Endothelial cell of umbilical vein (primary cell): ENCODE results near the gene PHF1. TPM values are rescaled to one million over a fixed set of nuclear protein-coding genes. Genes with fewer than 3 reads are reported as not detected.

Source experiments
- BruUV-seq: library from RNA; stranded (reverse); fragments of 400-500 nt; replicated peaks from 2 replicates; lab custom pipeline; 2021; lab: Mats Ljungman, UMichigan
- CTCF ChIA-PET: fragments of 300-600, 350-600 bp; sonication (Branson Sonifier 250); formaldehyde crosslinking; loops from one replicate; lab custom pipeline; 2021; ENCODE audit warnings: antibody characterized with exemption, inconsistent platforms; lab: Charles Lee
- POLR2A ChIA-PET: fragments of 300-600, 350-600 bp; sonication (Branson Sonifier 250); formaldehyde crosslinking; loops from one replicate; lab custom pipeline; 2021; ENCODE audit warnings: antibody characterized with exemption, inconsistent platforms; lab: Charles Lee
- DNase-seq: peaks from one replicate; pipeline ENCODE4 v3.0.0-alpha.2; 2011; ENCODE audit warnings: low read depth, low spot score
- FAIRE-seq: peaks from 2 replicates; lab custom pipeline; 2011; peaks lifted over from hg19 to GRCh38; lab: Jason Lieb, UNC
- H2AFZ ChIP-seq: 2 replicates; pipeline ENCODE4 v1.6.0; 2012; ENCODE audit warnings: low read depth, low read length, control low read depth, inconsistent platforms
- H3K27ac ChIP-seq: 2 replicates; pipeline ENCODE4 v1.5.1; 2011; ENCODE audit warnings: low read depth, mild to moderate bottlenecking, control low read depth, low read length, moderate library complexity; ENCODE audit not compliant: insufficient read depth
- H3K27me3 ChIP-seq, 2 experiments: 2 replicates each; pipeline versions ENCODE4 v1.6.0 to v1.6.1; 2011; ENCODE audit warnings: low read length in 2 of 2, mixed read lengths in 1 of 2; ENCODE audit not compliant: control insufficient read depth in 2 of 2, insufficient read depth in 2 of 2
- H3K36me3 ChIP-seq, 2 experiments: 2 replicates in 1 of 2; 3 replicates in 1 of 2; pipeline ENCODE4 v1.5.1; 2011; ENCODE audit warnings: low read length in 2 of 2, mild to moderate bottlenecking in 1 of 2, moderate library complexity in 1 of 2; ENCODE audit not compliant: control insufficient read depth in 2 of 2, insufficient read depth in 2 of 2; ENCODE audit errors: extremely low read depth in 1 of 2
- H3K4me1 ChIP-seq: 3 replicates; pipeline ENCODE4 v1.5.1; 2011; ENCODE audit warnings: mild to moderate bottlenecking, low read length; ENCODE audit not compliant: control insufficient read depth, insufficient read depth; ENCODE audit errors: extremely low read depth
- H3K4me2 ChIP-seq: 2 replicates; pipeline ENCODE4 v1.6.1; 2011; ENCODE audit warnings: low read length, control low read depth, mixed read lengths; ENCODE audit not compliant: insufficient read depth
- H3K4me3 ChIP-seq, 3 experiments: fragments of 200-600 bp in 1 of 3; sonication (generic), shearing (Covaris generic) in 1 of 3; replicated peaks in 1 of 3; 2 replicates each; pipeline ENCODE4 v1.5.1; 2011 to 2016; ENCODE audit warnings: control low read depth in 3 of 3, low read length in 3 of 3, mild to moderate bottlenecking in 2 of 3, inconsistent platforms in 1 of 3, low read depth in 1 of 3, moderate library complexity in 1 of 3; ENCODE audit not compliant: insufficient read depth in 1 of 3
- H3K79me2 ChIP-seq: 2 replicates; pipeline ENCODE4 v1.6.0; 2012; ENCODE audit warnings: low read length, inconsistent platforms; ENCODE audit not compliant: control insufficient read depth, insufficient read depth
- H3K9ac ChIP-seq: replicated peaks from 2 replicates; pipeline ENCODE3; 2011; ENCODE audit warnings: low read length, control low read depth; ENCODE audit not compliant: insufficient read depth; ENCODE audit errors: extremely low read depth
- H3K9me1 ChIP-seq: replicated peaks from 3 replicates; pipeline ENCODE4 v1.6.0; 2011; ENCODE audit warnings: mild to moderate bottlenecking, low read length; ENCODE audit not compliant: control insufficient read depth, insufficient read depth; ENCODE audit errors: extremely low read depth
- H3K9me3 ChIP-seq: replicated peaks from 2 replicates; pipeline ENCODE4 v1.5.1; 2012; ENCODE audit warnings: low read length, inconsistent platforms; ENCODE audit not compliant: control insufficient read depth, insufficient read depth
- H4K20me1 ChIP-seq: replicated peaks from 2 replicates; pipeline ENCODE3; 2011; ENCODE audit warnings: mild to moderate bottlenecking, low read length; ENCODE audit not compliant: control insufficient read depth, insufficient read depth; ENCODE audit errors: extremely low read depth
- CTCF ChIP-seq, 2 donors: IDR thresholded peaks; 1 replicate in 1 of 2; 2 replicates in 1 of 2; pipeline ENCODE4 v1.5.1; 2011; ENCODE audit warnings: low read length in 2 of 2, mild to moderate bottlenecking in 2 of 2, moderate library complexity in 2 of 2, control low read depth in 1 of 2, inconsistent platforms in 1 of 2, low read depth in 1 of 2; ENCODE audit not compliant: insufficient read depth in 1 of 2; ENCODE audit errors: extremely low read depth in 1 of 2
- EZH2 ChIP-seq: IDR thresholded peaks from 2 replicates; pipeline ENCODE4 v1.6.1; 2012; ENCODE audit warnings: borderline replicate concordance, low read depth, mild to moderate bottlenecking, moderate library complexity, low read length, inconsistent platforms; ENCODE audit not compliant: severe bottlenecking
- FOS ChIP-seq: IDR thresholded peaks from 2 replicates; pipeline ENCODE4 v1.6.1; 2011; ENCODE audit warnings: mild to moderate bottlenecking, low read length, moderate library complexity, borderline replicate concordance; ENCODE audit not compliant: insufficient read depth
- GATA2 ChIP-seq: IDR thresholded peaks from 2 replicates; pipeline ENCODE4 v1.7.0; 2011; ENCODE audit warnings: low read depth, mild to moderate bottlenecking, moderate library complexity, mixed read lengths, low read length; ENCODE audit not compliant: insufficient read length, insufficient read depth
- JUN ChIP-seq: IDR thresholded peaks from 2 replicates; pipeline ENCODE4 v1.6.1; 2011; ENCODE audit warnings: borderline replicate concordance, low read depth; ENCODE audit not compliant: insufficient read length, insufficient read depth
- MAX ChIP-seq: IDR thresholded peaks from 2 replicates; pipeline ENCODE4 v1.6.1; 2011; ENCODE audit not compliant: insufficient read depth, insufficient read length
- MYC ChIP-seq: IDR thresholded peaks from one replicate; pipeline ENCODE4 v1.6.1; 2011; ENCODE audit warnings: mild to moderate bottlenecking, low read depth, low read length
- POLR2A ChIP-seq: IDR thresholded peaks from 2 replicates; pipeline ENCODE4 v1.6.1; 2012; ENCODE audit warnings: low read depth, mild to moderate bottlenecking, control low read depth, low read length
- POLR2AphosphoS5 ChIP-seq: IDR thresholded peaks from 2 replicates; pipeline ENCODE4 v1.6.1; 2012; ENCODE audit warnings: low read depth, mild to moderate bottlenecking, control low read depth, low read length, moderate library complexity; ENCODE audit not compliant: insufficient read depth
- dilution Hi-C: fragments of 300-500 bp; cut with MboI; formaldehyde crosslinking; loops from one replicate; pipeline ENCODE4 v1.15.0; 2019; ENCODE audit warnings: low sequenced_read_pairs; ENCODE audit not compliant: extremely low pct_ligation_motif_present
- intact Hi-C: fragments of 100-400 bp; cut with micrococcal nuclease; formaldehyde crosslinking; loops from one replicate; pipeline ENCODE4 v1.10.0; 2022
- polyA plus RNA-seq, 4 experiments: library from polyadenylated mRNA; depleted of rRNA in 3 of 4; stranded (reverse) in 3 of 4; unstranded in 1 of 4; fragments of >200 nt; gene quantifications; 2 replicates each; pipeline versions ENCODE4 v1.2.1 to v1.2.3, GENCODE V29; 2011 to 2012; ENCODE audit warnings: missing spikeins in 1 of 4
- total RNA-seq: library from RNA; stranded (reverse); gene quantifications from 2 replicates; pipeline ENCODE4 v1.2.3, GENCODE V29; 2021

Gene PHF1
- total and polyA plus RNA-seq, 2 donors (not counting 3 experiments of a cell fraction or from before 2014, with no cell fraction given), result 32.5 to 53.1 TPM

GRCh38 chr6:33452496-33452895 is 41.7 kb downstream of the PHF1 start:
- no peak overlapping the region for H3K27ac ChIP-seq
- dilution Hi-C loops (no loop called here), intact Hi-C loops (loop anchor here (5.0 kb wide), 1 partner anchor 125 kb away; no protein-coding TSS in a partner anchor)
- H2AFZ ChIP-seq, result no peak overlapping the region
- peaks cover 0 to 4% of the 10 kb centered on the region in 2 experiments for H3K36me3 ChIP-seq
- H3K79me2 ChIP-seq, result no peaks in the 10 kb centered on the region
- no peaks in the 10 kb centered on the region for H3K9me3 ChIP-seq
- CTCF ChIA-PET, result interaction anchor here (0.6 kb wide), 1 partner anchor 37 kb away, joined by 3 read pairs; no protein-coding TSS in a partner anchor
- H3K4me1 ChIP-seq, result peaks cover 3% of the 10 kb centered on the region
- no peak overlapping the region for H3K9ac ChIP-seq
- H3K4me3 ChIP-seq, result no peak overlapping the region
- no peak overlapping the region for H3K4me2 ChIP-seq
- POLR2A ChIA-PET, result no interaction called here
- H3K9me1 ChIP-seq, result no peaks in the 10 kb centered on the region
- FAIRE-seq, result no peak
- no peaks in the 10 kb centered on the region for H3K27me3 ChIP-seq
- TF ChIP-seq FOS, result no peak
- TF ChIP-seq POLR2A, result no peak
- TF ChIP-seq JUN, result no peak
- TF ChIP-seq GATA2, result no peak
- no peak for TF ChIP-seq MYC
- TF ChIP-seq MAX, result no peak
- TF ChIP-seq EZH2, result no peak
- no peak for TF ChIP-seq CTCF (IDR thresholded peaks at IDR 0.05; ENCODE audit: extremely low read depth in 1 of 2, insufficient read depth in 1 of 2, low read depth in 1 of 2, low read length in 2 of 2)
- no peak for TF ChIP-seq POLR2AphosphoS5
- BruUV-seq, result no TSS peak
- no peaks in the 10 kb centered on the region for H4K20me1 ChIP-seq
- no peak for DNase-seq
